HUES48 (cell line): Measurements from ENCODE around the gene CACNA1E.
"Not testable (repeated sequence)": the region's sequence is repeated elsewhere in the genome, so short reads cannot be mapped to it uniquely, and the experiment has no call there.

ENCODE experiments used
- H3K27ac ChIP-seq: one replicate; pipeline ENCODE4 v1.7.0; 2013; ENCODE audit warnings: low read depth, low read length, inconsistent platforms
- H3K27me3 ChIP-seq: 2 replicates; pipeline ENCODE4 v1.6.1; 2013; ENCODE audit warnings: mild to moderate bottlenecking, low read length; ENCODE audit not compliant: control insufficient read depth, insufficient read depth
- H3K36me3 ChIP-seq: 2 replicates; pipeline ENCODE4 v1.6.1; 2013; ENCODE audit warnings: low read length; ENCODE audit not compliant: control insufficient read depth, insufficient read depth
- H3K4me1 ChIP-seq: 2 replicates; pipeline ENCODE4 v1.6.1; 2013; ENCODE audit warnings: mild to moderate bottlenecking, low read length; ENCODE audit not compliant: control insufficient read depth, insufficient read depth
- H3K4me3 ChIP-seq: 2 replicates; pipeline ENCODE4 v1.5.1; 2013; ENCODE audit warnings: mild to moderate bottlenecking, low read depth, low read length
- H3K9ac ChIP-seq: 2 replicates; pipeline ENCODE4 v1.6.1; 2013; ENCODE audit warnings: mild to moderate bottlenecking, low read depth, low read length, moderate library complexity
- H3K9me3 ChIP-seq: 2 replicates; pipeline ENCODE4 v1.6.1; 2013; ENCODE audit warnings: low read length; ENCODE audit not compliant: control insufficient read depth, insufficient read depth

Gene CACNA1E

GRCh38 chr1:181846681-181847080 lies 363.4 kb downstream of the CACNA1E start:
- Histone ChIP-seq H3K36me3 (no peaks in the 10 kb centered on the region), H3K4me1 (no peaks in the 10 kb centered on the region), H3K27me3 (no peaks in the 10 kb centered on the region), H3K4me3 (no peak overlapping the region), H3K9ac (no peak overlapping the region), H3K9me3 (no peaks in the 10 kb centered on the region), H3K27ac (no peak overlapping the region)

GRCh38 chr1:181849071-181849470 lies 365.8 kb downstream of the CACNA1E start:
- no peak overlapping the region for H3K4me3 ChIP-seq
- H3K36me3 ChIP-seq, result no peaks in the 10 kb centered on the region
- no peak overlapping the region for H3K9ac ChIP-seq
- no peaks in the 10 kb centered on the region for H3K4me1 ChIP-seq
- H3K27ac ChIP-seq, result no peak overlapping the region
- no peaks in the 10 kb centered on the region for H3K9me3 ChIP-seq
- no peaks in the 10 kb centered on the region for H3K27me3 ChIP-seq

- not testable (repeated sequence) for H3K9me3 ChIP-seq, H3K9ac ChIP-seq, H3K27ac ChIP-seq, H3K36me3 ChIP-seq, H3K4me1 ChIP-seq, H3K4me3 ChIP-seq, H3K27me3 ChIP-seq
Observed at GRCh38 chr1:181854212-181854611, 370.9 kb downstream of the CACNA1E start.

GRCh38 chr1:181855380-181855779 lies 372.1 kb downstream of the CACNA1E start:
- no peaks in the 10 kb centered on the region for H3K27me3 ChIP-seq
- H3K4me1 ChIP-seq, result no peaks in the 10 kb centered on the region
- H3K9me3 ChIP-seq, result no peaks in the 10 kb centered on the region
- H3K36me3 ChIP-seq, result no peaks in the 10 kb centered on the region
- no peak overlapping the region for H3K27ac ChIP-seq
- H3K4me3 ChIP-seq, result no peak overlapping the region
- no peak overlapping the region for H3K9ac ChIP-seq
